HK-2 (cell line): ENCODE results near the gene TNP2.

Experiments used
- DNase-seq: peaks from one replicate; pipeline ENCODE4 v3.0.0-alpha.2; 2018; ENCODE audit not compliant: unreplicated experiment

TNP2 gene

DNA sequence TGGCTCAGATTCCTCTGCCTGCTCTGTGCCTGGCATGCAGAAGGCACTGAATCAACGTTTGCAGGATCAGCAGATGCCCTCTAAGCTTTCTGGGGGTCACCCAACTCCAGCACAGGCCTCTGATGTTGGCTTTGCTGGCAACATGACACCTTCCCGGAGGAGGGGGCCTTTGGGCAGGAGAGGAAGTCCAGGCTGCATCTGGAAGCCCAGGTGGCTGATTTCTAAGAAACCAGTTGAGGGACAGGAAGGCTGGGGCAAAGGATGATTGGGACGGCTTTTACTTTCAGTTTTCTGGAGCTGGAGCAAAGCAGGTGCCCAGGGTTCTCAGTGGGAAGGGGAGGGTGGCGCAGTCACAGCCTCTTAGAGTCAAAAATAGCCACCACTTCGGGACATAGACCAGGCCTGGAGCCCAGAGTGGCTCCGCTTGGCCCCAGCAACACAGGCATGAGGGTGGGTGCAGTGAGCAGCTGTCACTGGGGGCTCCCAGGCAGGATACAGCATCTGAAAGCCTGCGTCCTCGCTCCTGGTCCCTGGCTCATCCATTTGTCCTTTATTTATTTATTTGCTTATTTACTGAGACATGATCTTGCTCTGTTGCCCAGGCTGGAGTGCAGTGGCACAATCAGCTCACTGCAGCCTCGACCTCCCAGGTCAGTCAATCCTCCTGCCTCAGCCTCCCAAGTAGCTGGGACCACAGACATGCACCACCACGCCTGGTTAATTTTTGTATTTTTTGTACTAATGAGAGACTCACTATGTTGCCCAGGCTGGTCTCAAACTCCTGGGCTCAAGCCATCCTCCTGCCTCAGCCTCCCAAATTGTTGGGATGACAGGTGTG is 28.3 kb downstream of the TNP2 start:
- DNase-seq: no peak

DNA sequence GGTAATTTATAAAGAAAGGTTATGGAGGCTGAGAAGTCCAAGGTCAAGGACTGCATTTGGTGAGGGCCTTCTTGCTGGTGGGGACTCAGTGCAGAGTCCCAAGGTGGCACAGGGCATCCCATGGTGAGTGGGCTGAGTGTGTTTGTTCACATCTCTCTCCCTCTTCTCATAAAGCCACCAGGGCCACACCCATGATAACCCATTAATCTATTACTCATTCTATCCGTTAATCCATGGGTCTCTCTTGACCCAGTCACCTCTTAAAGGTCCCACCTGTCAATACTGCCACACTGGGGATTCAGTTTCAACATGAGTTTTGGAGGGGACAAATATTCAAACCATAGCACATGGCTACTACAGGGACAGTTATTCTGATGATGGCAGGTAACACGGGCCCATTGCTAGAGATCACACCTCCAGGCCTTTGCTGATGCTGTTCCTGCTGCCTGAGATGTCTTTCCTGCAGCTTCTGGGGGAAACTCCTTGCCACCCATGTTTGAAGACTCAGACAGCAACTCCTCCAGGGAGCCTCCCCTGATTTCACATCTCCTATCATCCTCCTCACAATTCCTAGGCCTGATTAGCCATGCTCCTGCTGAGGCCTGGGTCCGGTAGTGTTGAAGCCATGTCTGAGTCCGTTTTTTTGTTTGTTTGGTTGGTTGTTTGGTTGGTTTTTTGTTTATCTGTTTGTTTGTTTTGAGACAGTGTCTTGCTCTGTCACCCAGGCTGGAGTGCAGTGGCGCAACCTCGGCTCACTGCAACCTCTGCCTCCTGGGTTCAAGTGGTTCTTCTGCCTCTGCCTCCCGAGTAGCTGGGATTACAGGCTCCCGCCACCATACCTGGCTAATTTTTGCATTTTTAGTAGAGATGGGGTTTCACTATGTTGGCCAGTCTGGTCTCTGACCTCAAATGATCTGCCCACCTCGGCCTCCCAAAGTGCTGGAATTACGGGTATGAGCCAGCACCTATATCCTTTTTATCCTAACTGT is 29.2 kb downstream of the TNP2 start:
- DNase-seq: no peak

DNA sequence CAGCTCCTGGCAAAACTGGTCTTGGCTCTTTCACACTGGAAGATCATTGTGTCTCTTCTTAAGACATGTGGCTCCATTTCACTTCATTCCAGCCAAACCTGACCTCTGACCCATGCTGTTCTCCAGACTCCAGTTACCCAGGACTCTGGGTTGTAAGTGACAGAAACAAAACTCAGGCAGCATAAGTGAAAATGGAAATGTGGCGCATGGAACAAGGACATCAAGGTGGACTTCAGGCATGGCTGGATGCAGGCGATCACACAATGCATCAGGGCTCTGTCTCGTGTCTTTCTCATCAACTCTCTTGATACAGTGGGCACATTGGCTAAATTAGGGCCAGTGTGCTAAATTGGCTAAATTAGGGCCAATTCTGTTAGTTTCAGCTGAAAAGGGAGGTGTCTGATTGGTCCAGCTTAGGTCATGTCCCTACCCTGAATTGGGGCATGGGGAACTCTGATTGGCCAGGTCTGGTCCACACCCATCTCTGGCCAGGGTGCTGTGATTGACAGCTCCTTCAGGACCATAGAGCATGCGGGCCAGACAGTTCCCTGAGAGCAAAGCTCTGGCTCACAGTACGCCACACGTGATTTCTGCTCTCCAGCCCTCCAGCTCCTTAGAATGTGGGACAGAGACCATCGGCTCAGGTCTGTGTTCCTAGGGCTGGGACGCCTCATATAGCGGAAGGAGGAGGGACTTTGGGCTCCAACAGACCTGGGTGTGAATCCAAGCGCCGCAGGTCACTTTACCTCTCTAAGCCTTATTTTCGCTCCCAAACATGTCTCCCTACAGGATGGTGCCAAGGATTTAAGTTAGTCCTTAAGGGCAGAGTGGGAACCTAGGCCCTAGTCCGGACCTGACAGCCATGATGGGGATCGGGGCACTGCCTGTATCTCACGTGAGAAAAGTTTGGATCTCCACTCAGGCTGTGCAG is 30.6 kb downstream of the TNP2 start:
- DNase-seq: no peak

DNA sequence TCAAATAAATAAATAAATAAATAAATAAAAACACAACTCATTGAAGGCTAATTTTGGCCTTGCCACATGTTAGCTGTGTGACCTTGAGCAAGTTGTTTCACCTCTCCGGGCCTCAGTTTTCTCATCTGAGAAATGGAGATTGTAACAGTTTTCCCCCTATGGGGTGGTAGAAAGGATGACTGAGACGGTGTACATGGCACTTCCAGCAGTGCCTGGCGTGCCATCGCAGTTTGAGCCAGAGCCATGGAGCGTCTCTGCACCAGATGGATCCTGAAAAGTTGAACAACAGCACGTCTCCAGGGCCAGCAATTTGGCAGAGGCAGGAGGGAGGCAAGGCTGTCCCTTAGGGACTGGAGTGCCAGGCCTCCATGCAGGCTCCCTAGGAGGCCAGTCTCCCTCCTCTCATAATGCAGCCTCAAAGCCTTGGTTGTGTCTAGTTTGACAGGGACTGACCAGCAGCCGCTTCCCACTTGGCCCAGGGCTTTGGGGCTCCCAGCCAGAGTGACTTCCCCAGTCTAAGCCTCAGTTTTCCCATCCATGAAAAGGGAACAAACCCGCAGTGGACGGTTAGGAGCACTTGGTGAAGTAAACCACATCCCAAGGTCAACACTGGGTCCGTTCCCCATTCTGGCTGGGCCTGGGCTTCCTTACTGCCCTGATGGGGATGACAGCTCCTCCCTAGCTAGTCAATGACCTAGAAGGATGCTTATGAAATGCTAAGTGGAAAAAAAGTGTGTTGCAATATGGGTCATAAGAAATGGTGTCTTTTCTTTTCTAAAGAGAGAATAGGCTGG is 32.5 kb downstream of the TNP2 start:
- no peak for DNase-seq

DNA sequence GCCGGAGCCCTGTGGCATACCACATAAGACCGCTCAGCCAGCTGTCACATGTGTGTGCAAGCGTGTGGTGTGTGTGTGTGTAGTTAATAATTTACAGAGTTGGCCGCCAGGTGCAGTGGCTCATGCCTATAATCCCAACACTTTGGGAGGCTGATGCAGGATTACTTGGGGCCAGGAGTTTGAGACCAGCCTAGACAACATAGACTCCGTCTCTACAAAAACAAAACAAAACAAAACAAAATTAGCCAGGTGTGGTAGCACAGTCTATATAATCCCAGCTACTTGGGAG is 33.5 kb downstream of the TNP2 start:
- DNase-seq: no peak

DNA sequence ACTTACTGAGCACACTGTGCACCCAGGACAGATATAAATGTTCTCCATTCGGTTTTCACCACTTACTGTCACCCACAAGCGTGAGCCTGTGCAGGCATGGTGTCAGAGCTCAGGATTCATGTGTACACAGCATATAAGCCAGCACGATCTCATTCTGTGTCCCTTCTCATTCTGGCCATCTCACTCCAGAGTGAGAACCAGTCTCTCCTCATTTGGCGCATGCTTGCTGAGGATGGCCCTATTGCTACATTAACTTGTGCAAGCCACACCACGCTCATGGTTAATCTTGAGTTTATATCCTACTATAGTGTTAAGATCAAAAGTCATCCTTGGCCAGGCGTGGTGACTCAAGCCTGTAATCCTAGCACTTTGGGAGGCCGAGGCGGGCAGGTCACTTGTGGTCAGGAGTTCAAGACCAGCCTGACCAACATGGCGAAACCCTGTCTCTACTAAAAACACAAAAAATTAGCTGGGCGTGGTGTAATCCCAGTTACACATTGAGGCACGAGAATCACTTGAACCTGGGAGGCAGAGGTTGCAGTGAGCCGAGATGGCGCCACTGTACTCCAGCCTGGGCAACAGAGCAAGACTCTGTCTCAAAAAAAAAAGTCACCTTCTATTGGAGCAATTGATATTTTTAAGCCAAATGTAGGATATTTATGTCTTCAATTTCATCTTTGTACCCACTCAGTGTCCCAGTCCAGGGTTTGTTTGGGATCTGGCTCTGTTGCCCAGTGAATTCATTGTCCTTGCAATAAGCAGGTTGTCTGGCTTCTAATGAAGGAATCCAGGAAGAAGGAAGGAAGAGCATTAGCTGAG is 34.0 kb downstream of the TNP2 start:
- no peak for DNase-seq

DNA sequence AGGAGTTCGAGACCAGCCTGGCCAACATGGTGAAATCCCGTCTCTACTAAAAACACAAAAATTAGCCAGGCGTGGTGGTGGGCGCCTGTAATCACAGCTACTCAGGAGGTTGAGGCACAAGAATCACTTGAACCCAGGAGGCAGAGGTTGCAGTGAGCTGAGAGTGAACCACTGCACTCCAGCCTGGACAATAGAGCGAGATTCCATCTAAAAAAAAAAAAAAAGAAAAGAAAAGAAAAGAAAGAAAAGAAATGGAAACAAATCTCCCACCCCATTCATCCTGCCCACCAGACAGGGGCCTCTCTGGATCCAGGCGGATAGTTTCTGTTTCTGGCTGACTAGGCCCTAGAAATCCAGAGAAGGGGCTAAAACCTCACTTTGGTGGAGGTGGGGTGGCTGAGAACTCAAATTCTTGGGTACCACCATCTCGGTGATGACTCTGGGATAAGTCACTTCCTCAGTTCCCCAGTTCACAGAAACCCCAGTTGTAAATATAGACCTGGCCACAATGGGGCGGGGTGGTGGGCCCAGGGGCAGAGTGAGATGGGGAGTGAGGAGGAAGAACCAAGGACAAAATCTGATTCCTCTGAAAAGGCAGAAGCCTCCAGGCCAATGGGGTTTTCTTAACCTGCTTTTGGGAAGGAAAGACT is 35.3 kb downstream of the TNP2 start:
- no peak for DNase-seq

DNA sequence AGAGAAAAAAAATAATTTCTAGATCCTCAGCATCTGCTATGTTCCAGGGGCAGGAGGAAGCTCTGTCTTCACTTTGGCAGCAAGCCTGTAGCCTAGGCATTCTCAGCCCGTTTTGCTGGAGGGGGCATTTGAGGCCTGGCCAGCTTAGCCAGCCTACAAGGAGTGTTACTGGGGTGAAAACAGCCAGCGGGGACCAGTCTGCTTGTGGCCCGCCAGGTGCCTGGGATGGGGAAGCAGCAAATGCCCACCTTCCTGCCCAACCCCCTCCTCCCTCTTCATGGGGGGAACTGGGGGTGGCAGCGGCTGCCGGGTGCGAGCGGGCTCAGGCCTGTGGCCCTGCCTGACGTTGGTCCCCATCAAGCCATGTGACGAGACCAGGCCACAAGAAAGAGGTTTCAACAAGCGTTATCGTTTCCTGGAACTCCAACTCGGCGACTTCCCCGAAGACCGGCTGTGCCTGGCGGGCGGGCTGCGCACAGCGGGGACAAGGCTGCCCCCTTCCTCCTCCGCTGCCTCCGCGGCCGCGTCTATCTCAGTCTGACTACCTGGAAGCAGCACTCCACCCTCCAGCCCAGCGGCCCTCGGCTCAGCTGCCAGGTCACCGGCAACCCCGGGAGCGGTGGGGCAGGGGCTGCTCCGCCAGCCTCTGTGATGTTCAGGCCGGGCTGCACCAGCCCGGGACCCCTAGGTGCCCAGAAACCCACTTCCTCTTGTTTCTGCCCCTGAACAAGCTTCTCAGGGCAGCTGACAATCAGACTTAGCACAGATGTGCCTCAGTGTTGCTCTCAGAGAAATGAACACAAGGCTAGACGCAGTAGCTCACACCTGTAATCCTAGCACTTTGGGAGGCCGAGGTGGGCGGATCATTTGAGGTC is 36.0 kb downstream of the TNP2 start:
- no peak for DNase-seq

DNA sequence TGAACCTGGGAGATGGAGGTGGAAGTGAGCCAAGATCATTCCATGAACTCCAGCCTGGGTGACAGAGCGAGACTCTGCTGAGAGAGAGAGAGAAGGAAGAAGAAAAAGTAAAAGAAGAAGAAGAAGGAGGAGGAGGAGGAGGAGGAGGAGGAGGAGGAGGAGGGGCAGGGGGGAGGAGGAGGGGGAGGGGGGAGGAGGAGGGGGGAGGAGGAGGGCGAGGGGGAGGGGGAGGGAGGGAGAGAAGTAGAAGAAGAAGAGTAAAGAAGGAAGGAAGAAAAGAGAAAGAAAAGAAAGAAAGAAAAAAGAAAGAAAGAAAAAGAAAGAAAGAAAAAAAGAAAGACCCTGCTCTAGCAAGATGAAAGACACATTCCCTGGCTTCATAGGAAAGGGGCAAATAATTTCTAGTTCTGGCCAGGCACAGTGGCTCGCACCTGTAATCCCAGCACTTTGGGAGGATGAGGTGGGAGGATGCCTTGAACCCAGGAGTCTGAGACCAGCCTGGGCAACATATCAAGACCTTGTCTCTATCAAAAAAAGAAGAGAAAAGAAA is 36.7 kb downstream of the TNP2 start:
- no peak for DNase-seq

DNA sequence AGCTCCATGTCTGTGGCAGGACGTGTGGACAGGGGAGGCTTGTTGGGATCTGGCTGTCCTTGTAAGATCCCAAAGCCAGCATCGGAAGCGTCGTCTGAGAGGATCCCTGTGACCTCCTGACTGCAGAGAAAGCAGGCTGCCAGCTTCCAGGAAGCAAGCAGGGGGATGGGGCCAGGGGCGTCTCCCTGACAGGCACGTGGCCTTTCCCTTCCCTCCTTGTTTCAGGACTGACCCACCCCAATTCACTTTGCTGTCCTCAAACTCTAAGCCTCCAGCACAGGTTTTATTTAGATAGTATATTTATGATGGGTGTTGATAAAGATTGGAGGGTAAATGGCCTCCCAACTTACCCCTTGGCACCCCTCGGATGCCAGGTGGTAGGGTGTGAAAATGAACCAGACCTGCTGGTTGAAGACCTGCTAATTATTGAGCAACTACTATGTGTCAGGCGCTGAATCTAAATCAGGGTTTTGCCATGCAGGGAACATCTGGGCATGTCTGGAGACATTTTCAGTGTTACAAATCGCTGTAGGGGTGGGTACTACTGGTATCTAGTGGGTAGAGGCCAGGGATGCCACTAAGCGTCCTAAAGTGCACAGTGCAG is 37.7 kb downstream of the TNP2 start:
- no peak for DNase-seq

DNA sequence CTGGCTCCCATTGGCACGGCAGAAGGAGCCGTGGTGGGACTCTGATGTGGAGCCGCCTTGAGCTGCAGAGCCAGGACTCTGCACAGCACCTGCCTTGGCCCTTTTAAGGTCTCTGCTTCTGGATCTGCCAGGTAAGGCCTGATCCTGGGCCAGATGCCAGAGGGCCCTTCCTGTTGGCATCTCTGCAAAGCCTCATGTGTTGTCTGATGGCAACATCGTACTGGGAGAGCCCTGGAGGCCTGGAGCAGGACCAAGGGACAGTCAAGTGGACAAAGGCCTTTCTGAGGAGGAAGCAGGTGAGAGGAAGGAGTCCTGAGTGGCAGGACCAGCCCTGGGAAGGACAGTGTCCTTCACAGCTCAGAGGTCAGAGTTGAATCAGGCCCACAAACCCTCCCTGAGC is 39.2 kb downstream of the TNP2 start:
- DNase-seq: no peak

DNA sequence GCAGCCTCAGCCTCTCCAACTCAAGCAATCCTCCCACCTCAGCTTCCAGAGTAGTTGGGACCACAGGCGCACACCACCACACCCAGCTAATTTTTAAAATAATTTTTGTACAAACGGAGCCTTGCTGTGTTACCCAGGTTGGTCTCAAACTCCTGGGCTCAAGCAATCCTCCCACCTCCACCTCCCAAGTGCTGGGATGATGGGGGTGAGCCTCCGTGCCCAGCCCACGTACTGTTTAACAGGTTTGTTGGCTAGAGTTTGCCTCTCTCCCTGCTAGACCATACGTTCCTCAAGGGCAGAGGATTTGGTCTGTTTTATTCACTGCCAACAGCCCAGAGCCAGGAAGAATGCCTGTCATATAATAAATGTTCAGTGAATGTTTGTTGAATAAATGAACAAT is 39.7 kb downstream of the TNP2 start:
- no peak for DNase-seq

DNA sequence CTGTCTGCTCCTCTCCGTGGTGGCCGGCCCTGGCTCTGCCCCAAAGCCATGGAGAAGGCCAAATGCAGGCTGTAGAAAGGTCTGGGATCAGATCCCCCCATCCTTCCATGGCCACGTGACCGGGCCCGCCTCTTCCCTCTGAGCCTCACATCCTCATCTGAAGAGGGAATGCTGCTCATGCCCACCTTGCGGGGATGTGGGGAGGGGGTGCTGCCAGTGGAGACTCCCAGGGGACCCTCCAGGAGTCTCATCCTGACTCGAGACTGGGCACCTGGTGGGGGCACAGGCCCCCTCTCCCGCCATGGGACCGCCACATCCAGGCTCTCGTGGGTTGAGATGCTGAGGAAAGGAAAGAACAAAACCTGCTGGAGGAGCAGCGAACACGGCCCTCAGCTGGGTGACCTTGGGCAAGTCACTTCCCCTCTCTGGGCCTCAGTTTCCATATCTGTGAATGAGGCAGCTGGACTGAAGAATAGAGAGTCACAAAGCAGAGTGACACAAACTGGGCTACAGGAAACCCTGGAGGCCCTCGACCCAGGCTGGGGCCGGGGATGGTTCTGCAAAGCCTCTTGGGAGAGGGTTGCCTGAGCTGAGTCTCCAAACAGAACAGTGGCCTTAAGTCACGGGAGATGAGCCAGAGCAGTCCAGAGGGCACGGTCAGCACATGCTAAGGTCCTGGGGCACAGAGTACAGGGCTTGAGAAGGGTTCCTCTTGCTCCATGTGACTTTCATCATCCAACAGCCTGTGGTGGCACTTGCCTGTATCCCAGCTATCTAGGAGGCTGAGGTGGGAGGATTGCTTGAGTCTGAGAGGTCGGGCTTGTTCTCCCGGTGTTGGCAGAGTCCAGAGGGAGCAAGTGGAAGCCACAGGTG is 43.2 kb downstream of the TNP2 start:
- DNase-seq: no peak

DNA sequence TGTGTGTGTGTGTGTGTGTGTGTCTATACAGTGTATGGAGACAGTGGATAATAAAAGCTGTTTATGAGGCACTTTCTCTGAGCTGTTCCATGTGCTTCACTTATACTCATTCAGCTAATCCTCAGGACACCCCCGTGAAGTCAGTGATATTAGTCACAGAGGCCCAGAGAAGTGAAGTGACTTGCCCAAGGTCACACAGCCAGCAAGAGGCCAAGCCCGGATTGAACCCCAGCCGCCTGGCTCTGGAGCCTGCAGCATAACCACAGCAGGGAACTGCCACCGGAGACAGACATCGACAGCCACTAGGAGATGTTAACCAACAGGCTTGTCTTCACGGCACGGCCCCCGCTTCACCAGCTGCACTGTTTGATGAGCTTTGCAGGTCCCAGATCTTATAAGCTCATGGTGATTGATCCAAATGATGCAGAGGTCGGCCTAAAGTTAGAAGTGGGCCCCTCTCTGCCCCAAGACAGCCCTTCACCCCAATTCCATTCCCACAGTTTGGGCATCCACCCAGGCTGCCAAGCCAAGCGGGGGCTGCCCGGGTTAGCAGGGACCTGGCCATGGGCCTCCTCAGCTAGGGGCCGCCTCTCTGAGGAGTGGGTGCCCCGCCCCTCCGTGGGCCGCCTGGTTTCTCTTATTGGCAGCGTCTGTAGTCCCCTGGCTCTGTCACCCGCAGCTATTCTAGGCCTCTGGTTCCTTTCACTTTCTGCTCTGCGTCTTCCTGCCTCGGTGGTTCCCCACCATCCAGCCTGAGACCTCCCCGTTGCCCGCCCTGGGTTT is 44.0 kb downstream of the TNP2 start:
- no peak for DNase-seq

DNA sequence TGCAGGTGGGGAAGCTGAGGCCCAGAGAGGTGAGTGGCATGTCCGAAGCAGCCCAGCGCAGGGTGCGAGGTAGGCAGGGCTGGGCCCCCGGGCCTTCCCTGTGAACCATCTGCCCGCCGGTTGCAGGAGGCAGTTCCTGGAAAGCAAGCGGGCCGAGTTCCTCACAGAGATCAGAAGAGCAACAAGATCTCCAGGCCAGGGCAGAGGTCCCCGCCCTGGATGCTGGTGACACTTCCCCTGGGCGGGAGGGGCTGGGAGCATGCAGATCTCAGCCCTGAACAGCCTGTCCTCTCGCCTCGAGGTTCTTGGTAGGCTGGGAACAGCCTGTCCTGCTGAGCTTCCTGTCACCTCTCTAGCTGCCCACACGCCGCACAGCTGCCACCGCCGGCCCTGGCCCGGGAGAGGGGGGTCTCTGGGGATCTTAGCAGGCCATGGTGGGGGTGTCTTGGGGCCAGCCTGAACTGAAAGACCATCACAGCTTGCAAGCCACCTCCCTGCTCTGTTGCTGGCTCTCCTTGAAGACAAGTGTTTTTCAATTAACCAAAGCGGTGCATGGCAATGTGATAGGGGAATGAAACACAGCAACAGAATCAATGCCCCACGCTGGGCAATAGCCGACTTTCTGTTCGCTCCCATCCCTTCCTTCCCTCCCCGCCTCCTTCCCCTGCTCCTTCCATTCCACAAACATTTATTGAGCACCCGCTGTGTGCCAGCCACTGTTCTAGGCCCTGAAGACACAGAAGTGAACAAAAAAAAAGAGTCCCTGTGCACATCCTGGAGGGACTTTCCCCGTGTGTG is 44.8 kb downstream of the TNP2 start:
- DNase-seq: no peak
